Breast epithelium (tissue), 4 donors: ENCODE data around the gene HSPA1B. TPM values are rescaled to one million over a fixed set of nuclear protein-coding genes. Genes with fewer than 3 reads are reported as not detected.
"Not testable (repeated sequence)": the region's sequence is repeated elsewhere in the genome, so short reads cannot be mapped to it uniquely, and the experiment has no call there.

Experiments used
- DNase-seq, 2 donors: peaks; one replicate each; pipeline ENCODE4 v3.0.0-alpha.2; 2019; ENCODE audit warnings: low spot score in 2 of 2
- H3K27ac ChIP-seq, 2 donors: fragments of 200-600 bp; sonication (generic) in 1 of 2; one replicate each; pipeline ENCODE4 v1.5.1; 2016 to 2019; ENCODE audit warnings: mild to moderate bottlenecking in 1 of 2
- H3K27me3 ChIP-seq, 2 donors: fragments of 200-600 bp; sonication (generic) in 1 of 2; one replicate each; pipeline versions ENCODE4 v1.5.1 to v1.6.0; 2017 to 2019; ENCODE audit warnings: control low read depth in 1 of 2, mild to moderate bottlenecking in 1 of 2
- H3K36me3 ChIP-seq: fragments of 200-600 bp; one replicate; pipeline ENCODE4 v1.5.1; 2019
- H3K4me1 ChIP-seq, 2 donors: fragments of 200-600 bp; sonication (generic); one replicate each; pipeline ENCODE4 v1.5.1; 2016 to 2019; ENCODE audit warnings: control low read depth in 1 of 2
- H3K4me3 ChIP-seq, 3 donors: fragments of 200-600 bp; sonication (generic); 1 replicate in 2 of 3; 2 replicates in 1 of 3; pipeline ENCODE4 v1.5.1; 2016 to 2019; ENCODE audit warnings: mild to moderate bottlenecking in 3 of 3, moderate library complexity in 2 of 3
- H3K9me3 ChIP-seq, 2 donors: fragments of 200-600 bp; sonication (generic) in 1 of 2; one replicate each; pipeline ENCODE4 v1.5.1; 2016 to 2019; ENCODE audit warnings: control low read depth in 1 of 2
- POLR2A ChIP-seq: fragments of 450-650 bp; IDR thresholded peaks from one replicate; pipeline ENCODE4 v1.6.1; 2016; ENCODE audit warnings: antibody characterized with exemption, mild to moderate bottlenecking, moderate library complexity
- POLR2AphosphoS5 ChIP-seq, 3 donors: sonication (generic); formaldehyde crosslinking; IDR thresholded peaks; one replicate each; pipeline ENCODE4 v1.6.1; 2017; ENCODE audit warnings: antibody characterized with exemption in 3 of 3
- intact Hi-C: fragments of 100-400 bp; cut with DNase I; formaldehyde crosslinking; loops from one replicate; pipeline ENCODE4 v1.15.1; 2023; ENCODE audit warnings: low total_unique reads
- total RNA-seq, 3 donors: library from RNA; depleted of rRNA; stranded (reverse); fragments of >200 nt; gene quantifications; one replicate each; pipeline ENCODE4 v1.1.0, GENCODE V29; 2016
- TF ChIP-seq, protein P1 (sequence below), 3 donors: fragments of 450-650 bp; IDR thresholded peaks; one replicate each; pipeline ENCODE4 v1.5.1; 2016 to 2017; ENCODE audit warnings: antibody characterized with exemption in 3 of 3, mild to moderate bottlenecking in 3 of 3, moderate library complexity in 3 of 3

The HSPA1B gene
- total RNA-seq, 3 donors from 2014 or later: 113 to 376 (median 232) TPM

DNA sequence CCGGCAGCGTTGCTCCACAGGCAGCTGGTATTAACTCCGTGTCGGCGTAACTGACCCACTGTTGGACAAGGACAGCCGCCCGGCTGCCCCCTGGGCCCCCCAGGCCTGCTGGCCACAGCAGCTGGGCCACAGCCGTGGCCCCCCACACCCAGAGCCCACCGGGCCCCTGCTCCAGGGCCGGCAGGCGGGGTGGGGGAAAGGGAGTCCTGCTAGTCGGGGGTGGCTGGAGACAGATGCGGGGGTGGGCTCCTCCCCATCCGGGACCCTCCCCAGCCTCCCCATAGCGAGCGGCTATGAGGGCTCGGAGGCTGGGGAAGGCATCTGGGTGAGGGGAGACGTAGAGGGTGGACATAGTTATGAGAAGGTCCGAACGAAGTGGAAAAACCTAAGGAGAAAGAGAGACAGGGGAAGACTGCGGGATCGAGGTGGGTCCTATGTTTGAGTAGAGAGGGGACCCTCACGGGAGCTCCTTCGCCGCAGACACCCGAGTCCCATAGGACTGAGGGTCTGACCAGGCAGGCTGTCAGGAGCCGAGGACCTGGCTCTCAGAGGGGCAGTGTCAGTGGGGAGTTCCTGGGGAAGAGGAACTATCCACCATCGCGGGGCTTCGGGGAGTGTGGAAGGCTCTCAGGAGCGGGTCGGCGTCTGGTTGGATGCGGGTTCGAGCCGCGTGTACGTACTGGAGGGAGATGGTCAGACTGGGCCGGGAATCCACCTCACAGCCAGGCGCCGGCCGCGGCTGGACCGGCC lies 32.5 kb upstream of the HSPA1B start:
- Histone ChIP-seq H3K9me3 (no peaks in the 10 kb centered on the region), H3K36me3 (no peaks in the 10 kb centered on the region), H3K4me3 (peak overlapping the region; percentile 74 to 88 (median 75)), H3K4me1 (no peaks in the 10 kb centered on the region), H3K27me3 (no peaks in the 10 kb centered on the region), H3K27ac (peak overlapping the region; percentile 97 to 99)
- TF ChIP-seq, protein P1, sequence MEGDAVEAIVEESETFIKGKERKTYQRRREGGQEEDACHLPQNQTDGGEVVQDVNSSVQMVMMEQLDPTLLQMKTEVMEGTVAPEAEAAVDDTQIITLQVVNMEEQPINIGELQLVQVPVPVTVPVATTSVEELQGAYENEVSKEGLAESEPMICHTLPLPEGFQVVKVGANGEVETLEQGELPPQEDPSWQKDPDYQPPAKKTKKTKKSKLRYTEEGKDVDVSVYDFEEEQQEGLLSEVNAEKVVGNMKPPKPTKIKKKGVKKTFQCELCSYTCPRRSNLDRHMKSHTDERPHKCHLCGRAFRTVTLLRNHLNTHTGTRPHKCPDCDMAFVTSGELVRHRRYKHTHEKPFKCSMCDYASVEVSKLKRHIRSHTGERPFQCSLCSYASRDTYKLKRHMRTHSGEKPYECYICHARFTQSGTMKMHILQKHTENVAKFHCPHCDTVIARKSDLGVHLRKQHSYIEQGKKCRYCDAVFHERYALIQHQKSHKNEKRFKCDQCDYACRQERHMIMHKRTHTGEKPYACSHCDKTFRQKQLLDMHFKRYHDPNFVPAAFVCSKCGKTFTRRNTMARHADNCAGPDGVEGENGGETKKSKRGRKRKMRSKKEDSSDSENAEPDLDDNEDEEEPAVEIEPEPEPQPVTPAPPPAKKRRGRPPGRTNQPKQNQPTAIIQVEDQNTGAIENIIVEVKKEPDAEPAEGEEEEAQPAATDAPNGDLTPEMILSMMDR (IDR thresholded peaks at IDR 0.05): no peak
- TF ChIP-seq POLR2AphosphoS5 (IDR thresholded peaks at IDR 0.05): peak in 1 of 3 donors; percentile 9
- intact Hi-C loops: no loop called here
- no peak for DNase-seq

DNA sequence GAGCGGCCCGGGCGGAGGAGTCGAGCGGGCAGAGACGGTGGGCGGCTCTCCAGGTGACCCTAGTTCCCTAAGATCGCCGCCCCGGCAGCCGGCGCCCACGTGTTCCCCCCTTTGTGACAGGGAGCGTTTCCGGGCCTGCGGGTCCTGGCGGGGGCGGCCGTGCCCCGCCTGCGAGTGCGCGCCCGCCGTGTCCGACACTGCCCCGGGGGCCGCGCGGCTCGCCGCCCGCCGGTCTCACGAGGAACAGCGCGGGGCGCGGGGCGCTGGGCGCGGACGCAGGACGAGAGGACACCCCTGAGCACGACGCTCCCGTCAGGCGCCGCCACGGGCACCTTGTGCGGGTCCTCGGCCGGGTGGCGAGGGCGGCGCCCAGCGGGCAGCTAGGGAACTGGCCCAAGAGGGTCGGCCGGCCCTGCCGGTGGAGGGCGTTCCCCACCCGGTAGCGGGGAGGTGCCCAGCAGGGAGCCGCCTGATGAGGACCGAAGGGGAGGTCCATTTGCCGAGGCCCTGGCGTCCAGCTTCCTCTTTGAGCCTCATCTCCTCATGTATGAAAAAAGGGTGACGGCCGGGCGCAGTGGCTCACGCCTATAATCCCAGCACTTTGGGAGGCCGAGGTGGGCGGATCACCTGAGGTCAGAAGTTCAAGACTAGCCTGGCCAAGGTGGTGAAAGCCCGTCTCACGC lies 31.8 kb upstream of the HSPA1B start, which contains the start of gene VARS1:
VARS1 (minus strand) TSS at position 137 of the 683 bp plus-strand sequence. CDS start 535 bp downstream, outside the sequence.
- Histone ChIP-seq H3K27me3 (no peaks in the 10 kb centered on the region), H3K4me3 (peak within 1 kb of the TSS; percentile 74 to 88 (median 75)), H3K36me3 (no peaks in the 10 kb centered on the region), H3K4me1 (no peaks in the 10 kb centered on the region), H3K9me3 (no peaks in the 10 kb centered on the region), H3K27ac (peak within 1 kb of the TSS; percentile 97 to 99)
- peak; percentile 89 to 92 for DNase-seq
- TF ChIP-seq POLR2A (no peak), POLR2AphosphoS5 (IDR thresholded peaks at IDR 0.05) (peak in 2 of 3 donors; percentile 35 to 45)
- TF ChIP-seq, protein P1 (IDR thresholded peaks at IDR 0.05): peak; percentile 68 to 97 (median 83)
- intact Hi-C loops: no loop called here

DNA sequence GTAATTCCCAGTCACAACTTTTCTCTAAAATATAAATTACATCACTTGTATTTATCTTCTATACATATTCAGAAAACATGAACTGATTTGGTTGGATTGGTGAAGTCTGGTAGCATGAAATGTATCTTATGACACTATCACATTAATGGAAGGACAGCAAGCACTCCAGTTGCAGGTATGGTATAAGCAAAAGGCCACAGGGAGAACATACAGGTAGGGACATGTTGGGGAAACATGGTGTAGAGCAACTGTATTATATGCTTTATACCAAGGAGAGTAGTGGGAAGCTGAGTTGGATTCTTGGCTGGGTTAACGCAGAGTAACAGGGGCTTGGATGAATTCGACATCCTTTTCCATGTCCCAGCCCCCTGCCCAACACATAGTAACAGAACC lies 30.5 kb upstream of the HSPA1B start:
- no peak for TF ChIP-seq POLR2A
- TF ChIP-seq, protein P1 (IDR thresholded peaks at IDR 0.05): no peak
- TF ChIP-seq POLR2AphosphoS5 (IDR thresholded peaks at IDR 0.05): no peak
- DNase-seq: no peak
- Histone ChIP-seq H3K4me1 (no peaks in the 10 kb centered on the region), H3K36me3 (no peaks in the 10 kb centered on the region), H3K27me3 (no peaks in the 10 kb centered on the region), H3K9me3 (no peaks in the 10 kb centered on the region), H3K27ac (peak overlapping the region in 1 of 2 donors; percentile 26), H3K4me3 (no peak overlapping the region)
- intact Hi-C loops: no loop called here

GRCh38 chr6:31797588-31797987 lies 29.9 kb upstream of the HSPA1B start:
- Histone ChIP-seq H3K4me3 (no peak overlapping the region), H3K4me1 (no peaks in the 10 kb centered on the region), H3K36me3 (no peaks in the 10 kb centered on the region), H3K27ac (peak overlapping the region in 1 of 2 donors; percentile 26), H3K9me3 (no peaks in the 10 kb centered on the region), H3K27me3 (no peaks in the 10 kb centered on the region)
- TF ChIP-seq POLR2AphosphoS5 (IDR thresholded peaks at IDR 0.05) (no peak), POLR2A (no peak)
- TF ChIP-seq, protein P1 (IDR thresholded peaks at IDR 0.05): no peak
- DNase-seq: no peak
- intact Hi-C loops: no loop called here

GRCh38 chr6:31799781-31800180 lies 27.8 kb upstream of the HSPA1B start:
- Histone ChIP-seq H3K27ac (no peak overlapping the region), H3K4me1 (no peaks in the 10 kb centered on the region), H3K36me3 (no peaks in the 10 kb centered on the region), H3K9me3 (no peaks in the 10 kb centered on the region), H3K27me3 (no peaks in the 10 kb centered on the region), H3K4me3 (no peak overlapping the region)
- DNase-seq: no peak
- TF ChIP-seq, protein P1 (IDR thresholded peaks at IDR 0.05): no peak
- no peak for TF ChIP-seq POLR2AphosphoS5 (IDR thresholded peaks at IDR 0.05)
- no peak for TF ChIP-seq POLR2A
- intact Hi-C loops: no loop called here

DNA sequence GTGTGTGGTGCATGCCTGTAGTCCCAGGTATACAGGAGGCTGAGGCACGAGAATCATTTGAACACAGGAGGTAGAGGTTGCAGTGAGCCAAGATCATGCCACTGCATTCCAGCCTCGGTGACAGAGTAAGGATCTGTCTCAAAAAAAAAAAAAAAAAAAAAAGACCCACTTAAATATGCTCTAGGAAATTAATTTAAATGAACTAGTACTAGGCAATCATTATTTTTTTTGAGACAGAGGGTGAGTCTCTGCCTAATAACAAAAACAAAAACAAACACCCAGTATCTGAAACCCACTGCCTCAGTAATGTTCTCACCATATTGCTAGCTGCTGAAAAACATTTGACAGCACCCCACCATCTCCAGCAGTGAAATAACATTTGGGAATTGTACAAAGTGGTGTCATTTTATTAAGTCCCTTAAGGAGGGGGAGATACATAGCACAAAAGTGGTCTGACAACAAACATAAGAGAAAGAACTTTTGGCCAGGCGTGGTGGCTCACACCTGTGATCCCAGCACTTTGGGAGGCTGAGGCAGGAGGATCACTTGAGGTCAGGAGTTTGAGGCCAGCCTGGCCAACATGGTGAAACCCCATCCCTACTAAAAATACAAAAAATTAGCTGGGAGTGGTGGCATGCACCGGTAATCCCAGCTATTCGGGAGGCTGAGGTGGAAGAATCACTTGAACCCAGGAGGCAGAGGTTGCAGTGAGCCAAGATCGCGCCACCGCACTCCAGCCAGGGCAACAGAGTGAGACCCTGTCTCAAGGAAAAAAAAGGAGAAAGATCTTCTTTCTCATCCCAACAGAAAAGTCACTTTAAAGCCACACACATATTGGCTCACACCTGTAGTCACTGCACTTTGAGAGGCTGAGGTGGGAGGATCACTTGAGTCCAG lies 26.3 kb upstream of the HSPA1B start:
- H3K9me3 ChIP-seq, H3K4me1 ChIP-seq, H3K27me3 ChIP-seq, intact Hi-C loops, H3K36me3 ChIP-seq, H3K27ac ChIP-seq, DNase-seq, H3K4me3 ChIP-seq: not testable (repeated sequence)
